Measurements from ENCODE around the gene PLXNA2.

GRCh38 chr1:208258277-208258676 is 14.1 kb upstream of the PLXNA2 start:
- TF ChIP-seq, protein P1, sequence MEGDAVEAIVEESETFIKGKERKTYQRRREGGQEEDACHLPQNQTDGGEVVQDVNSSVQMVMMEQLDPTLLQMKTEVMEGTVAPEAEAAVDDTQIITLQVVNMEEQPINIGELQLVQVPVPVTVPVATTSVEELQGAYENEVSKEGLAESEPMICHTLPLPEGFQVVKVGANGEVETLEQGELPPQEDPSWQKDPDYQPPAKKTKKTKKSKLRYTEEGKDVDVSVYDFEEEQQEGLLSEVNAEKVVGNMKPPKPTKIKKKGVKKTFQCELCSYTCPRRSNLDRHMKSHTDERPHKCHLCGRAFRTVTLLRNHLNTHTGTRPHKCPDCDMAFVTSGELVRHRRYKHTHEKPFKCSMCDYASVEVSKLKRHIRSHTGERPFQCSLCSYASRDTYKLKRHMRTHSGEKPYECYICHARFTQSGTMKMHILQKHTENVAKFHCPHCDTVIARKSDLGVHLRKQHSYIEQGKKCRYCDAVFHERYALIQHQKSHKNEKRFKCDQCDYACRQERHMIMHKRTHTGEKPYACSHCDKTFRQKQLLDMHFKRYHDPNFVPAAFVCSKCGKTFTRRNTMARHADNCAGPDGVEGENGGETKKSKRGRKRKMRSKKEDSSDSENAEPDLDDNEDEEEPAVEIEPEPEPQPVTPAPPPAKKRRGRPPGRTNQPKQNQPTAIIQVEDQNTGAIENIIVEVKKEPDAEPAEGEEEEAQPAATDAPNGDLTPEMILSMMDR (IDR thresholded peaks at IDR 0.05; ENCODE audit: low read depth, low read length), result no peak
- no peak for TF ChIP-seq EZH2phosphoT487 (IDR thresholded peaks at IDR 0.05; ENCODE audit: low read depth)
